Endometrial microvascular endothelial cells (primary cell): Measurements from ENCODE around the gene SERPIND1. TPM values are rescaled to one million over a fixed set of nuclear protein-coding genes. Genes with fewer than 3 reads are reported as not detected.
"Not testable (repeated sequence)": the region's sequence is repeated elsewhere in the genome, so short reads cannot be mapped to it uniquely, and the experiment has no call there.

ENCODE experiments used
- in situ Hi-C: cut with HindIII; loops from 2 replicates; pipeline ENCODE4 v1.10.0; 2017; ENCODE audit warnings: low sequenced_read_pairs, low pct_unique_long_range_greater_than_20kb; ENCODE audit errors: inconsistent ontology term
- total RNA-seq: library from RNA; depleted of rRNA; stranded (reverse); fragments of >200 nt; gene quantifications from one replicate; pipeline ENCODE4 v1.2.3, GENCODE V29; 2015; ENCODE audit errors: inconsistent ontology term

The SERPIND1 gene
- 29.5 TPM for total RNA-seq

DNA sequence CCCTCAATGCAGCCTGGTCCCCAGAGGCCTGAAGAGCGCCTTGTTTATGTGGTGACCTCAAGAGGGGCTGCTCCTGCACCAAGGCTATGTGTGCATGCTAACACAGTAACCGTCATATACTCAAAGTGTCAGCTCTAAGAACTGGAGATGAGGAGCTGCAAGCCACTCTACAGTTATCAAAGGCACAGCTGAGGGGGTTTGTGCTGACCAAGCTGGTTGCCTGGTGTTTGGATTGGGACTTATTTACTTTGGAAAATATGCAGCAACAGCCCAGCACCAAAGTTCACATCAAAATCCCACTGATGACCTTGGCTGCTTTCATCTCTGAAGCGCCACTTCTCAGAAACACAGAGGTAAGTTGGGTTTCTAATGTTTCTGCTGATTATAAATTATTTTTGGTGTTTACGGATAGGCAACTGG lies at the start of gene SERPIND1:
TSS of gene SERPIND1 (plus strand) at position 321 of the 420 bp plus-strand sequence. CDS start 5,200 bp downstream, outside the sequence.
- in situ Hi-C loops: no loop called here

DNA sequence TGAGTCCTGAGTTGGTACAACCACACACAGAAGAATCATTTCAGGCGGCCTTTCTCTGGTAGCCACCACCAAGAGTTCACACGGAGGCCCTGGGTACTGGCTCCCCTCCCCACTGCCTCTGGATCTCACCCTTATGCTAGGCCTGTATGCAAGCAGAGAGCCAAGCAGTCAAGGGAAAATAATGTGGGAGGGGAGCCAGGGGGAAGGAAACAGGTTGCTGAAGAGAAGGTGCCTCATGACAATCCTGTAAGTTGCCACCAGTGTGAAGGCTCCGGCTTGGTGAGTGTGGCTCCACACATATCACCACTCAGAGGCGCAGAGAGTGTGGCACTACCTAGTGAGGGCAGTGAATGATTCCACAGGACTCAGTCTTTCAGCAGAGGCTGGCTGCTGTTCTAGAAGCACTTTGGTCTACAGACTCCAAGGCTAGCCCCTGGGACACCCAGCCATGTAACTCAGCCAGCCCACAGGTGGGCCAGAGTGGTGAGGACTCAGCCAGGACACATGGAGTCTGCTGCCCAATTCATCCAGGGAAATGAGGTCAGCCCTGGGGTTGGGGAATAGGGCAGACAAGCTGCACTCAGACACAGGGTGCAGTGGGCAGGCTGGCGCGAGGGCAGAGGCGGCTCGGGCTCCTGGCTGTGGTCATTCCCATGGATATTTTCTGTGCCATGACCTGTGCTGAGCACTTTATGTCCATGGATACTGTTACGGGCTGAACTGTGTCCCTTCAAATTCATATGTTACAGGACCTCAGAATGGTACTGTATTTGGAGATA lies 49.0 kb upstream of the SERPIND1 start:
- in situ Hi-C loops: no loop called here

DNA sequence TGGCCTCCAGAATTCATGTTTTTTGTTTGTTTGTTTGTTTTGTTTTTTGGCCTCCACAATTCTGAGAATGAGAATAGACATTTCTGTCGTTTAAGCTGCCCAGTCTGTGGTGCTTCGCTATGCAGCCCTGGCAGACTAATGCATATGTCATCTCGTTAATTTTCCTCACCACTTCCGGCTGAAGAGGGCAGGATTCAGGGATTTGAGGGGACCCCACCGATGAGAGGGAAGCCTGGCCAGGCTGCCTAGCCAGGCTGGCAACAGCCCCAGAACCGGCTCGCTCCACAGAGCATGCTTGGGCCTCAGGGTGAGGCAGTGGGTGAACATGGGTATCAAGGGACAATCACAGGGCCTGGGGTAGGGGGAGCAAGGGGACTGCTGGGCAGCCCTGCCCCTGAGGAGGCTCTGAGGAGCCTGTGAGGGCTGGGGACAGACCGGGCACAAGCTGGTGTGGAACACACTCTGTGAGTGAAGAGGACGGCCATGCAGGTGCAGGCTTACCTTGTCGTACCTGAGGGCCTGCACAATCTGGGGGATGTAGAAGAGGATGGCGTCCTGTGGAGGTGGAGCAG lies 47.8 kb upstream of the SERPIND1 start:
- in situ Hi-C loops: no loop called here

DNA sequence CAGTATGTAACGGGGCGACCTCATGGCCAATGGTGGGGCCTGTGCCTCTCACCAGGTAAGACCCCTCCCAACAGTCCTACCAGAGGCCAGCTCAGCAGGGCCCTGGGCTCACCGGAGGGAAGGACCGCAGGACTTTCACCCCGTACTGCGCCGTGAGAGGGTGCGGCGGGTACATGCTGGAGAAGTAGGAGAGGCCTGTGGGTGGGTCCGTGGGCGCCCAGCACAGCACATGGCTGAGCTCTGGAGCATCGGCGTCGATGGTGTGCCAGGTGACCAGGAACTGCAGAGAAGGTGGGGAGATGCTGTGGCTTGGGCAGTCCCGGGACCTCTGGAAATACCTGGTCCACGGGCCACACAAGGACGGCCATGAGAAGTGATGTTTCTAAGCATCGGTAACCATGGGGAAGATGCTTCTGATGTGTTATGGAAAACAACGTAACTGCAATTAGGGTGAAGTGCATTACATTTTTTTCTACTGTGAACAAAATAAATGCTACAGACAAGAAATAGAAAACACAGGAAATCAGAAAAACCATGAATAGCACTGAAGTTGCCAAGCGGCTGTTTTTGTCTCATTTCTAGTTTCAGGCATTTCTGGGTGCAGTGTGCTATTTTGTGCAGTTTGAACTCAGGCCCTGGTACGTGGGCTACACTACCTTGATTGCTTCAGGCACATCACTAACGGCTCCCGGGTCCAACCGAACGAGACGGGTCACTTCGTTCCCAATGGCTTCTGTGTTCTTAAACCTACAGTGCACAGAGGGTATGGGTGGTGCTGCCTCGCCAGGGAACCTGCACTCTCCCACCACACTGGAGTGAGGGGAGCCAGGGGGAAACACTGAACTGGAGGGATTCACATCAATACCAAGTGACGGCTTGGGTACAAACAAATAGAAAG lies 46.5 kb upstream of the SERPIND1 start:
- in situ Hi-C loops: no loop called here

DNA sequence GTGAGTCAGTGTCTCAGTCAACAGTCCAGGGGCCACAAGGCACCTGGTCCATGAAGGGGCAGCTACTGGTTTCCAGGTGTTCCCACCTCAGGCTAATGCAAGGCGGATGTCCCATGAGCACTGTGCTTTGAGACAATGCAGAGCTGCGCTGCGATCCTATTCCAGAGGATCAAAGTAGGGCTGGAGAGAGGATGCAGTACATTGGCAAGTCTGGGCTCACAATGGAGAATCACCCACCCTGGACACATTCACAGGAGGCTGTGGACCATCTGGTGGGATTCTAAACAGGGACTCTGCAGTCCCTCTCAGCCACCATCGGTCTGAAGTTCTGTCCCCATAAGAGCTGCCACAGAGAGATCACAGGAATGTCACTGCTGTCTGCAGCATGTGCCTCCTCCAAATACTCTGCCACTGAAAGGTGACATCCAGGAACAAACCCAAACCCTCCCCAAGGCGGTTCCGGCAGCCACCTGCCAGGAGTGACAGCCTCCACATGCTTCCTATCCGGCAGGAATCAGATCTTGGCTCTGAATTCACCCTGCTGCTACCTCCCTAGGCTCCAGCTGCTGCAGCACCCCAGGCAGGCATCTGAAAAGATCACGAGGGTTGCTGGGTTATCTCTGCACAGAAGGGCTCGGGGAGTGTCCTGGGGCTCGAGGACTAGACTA lies 45.3 kb upstream of the SERPIND1 start:
- in situ Hi-C loops: no loop called here

DNA sequence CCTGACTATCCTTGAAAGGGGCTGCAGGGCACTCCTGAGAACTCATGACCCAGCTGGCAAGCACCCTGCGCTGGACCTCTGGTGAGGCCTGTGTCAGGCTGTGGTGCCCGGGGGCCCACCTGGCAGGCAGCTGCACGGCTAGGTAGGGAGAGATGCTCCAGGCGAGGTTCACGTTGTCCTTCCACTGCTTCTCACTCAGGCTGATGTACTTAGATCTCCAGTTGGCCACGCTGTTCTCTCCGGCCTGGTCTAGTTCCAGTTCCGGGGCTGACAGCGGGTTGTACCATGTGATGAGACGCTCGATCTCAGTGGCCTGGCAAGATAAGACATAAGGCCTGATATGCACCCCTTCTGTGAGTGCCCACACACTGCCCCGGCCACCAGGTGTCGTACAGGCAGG lies 44.7 kb upstream of the SERPIND1 start:
- in situ Hi-C loops: no loop called here

DNA sequence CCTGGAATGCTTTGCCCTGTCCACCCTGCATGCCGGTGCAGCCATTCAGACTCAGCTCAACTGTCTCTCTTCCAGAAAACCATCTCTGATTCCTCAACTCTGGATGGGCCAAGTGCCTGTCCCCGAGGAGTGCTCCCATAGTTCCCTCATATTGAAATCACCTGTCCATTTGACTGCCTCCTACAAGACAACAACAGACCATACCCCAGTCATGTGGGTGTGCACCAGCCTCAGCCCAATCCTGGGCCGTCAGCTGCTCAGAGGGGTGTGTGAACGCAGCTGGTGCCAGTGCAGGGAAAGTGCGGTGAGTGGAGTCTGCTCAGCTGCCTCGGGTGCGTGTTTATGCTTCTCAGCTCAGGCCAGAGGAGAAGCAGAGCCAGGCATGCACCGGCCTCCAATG lies 41.5 kb upstream of the SERPIND1 start:
- in situ Hi-C loops: not testable (repeated sequence)

DNA sequence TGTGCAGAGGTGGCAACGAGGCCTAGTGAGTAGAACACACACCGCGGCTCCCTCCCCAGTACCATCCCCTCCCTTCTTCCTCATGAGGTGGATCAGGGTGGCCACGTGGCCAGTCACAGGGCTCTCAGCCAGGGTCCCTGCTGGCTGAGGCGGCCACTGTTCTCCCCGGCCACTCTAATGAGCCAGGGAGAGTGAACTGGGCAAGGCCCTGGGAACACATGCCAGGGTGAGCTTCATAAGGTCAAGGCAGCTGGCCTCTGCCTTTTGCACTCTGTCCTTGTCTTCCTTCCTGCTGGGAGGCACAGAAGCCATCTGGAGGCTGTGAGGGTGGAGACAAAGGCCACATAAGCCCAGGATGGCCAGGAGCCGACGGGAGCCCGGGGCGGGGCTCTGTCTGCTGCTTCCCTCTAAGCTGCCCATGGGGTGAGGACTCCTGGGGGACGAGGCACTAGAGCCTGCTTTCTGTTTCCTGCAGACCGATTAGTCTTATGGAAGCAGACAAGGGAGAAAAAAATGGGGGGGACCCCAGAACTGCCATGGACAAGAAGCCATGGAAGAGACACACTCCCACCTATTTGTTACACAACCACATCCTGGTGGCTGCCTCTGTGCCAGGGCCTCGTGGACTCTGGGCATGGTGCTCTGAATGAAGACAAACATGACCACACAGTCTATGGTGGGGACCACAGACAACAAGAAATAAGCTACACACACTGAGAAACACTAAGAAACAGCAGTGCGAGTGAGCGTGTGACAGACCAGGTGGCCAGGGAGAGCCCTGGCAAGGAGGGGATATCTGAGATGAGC lies 38.4 kb upstream of the SERPIND1 start:
- in situ Hi-C loops: not testable (repeated sequence)

- in situ Hi-C loops: not testable (repeated sequence)
These were observed 37.0 kb upstream of the SERPIND1 start for GRCh38 chr22:20736891-20737290.

DNA sequence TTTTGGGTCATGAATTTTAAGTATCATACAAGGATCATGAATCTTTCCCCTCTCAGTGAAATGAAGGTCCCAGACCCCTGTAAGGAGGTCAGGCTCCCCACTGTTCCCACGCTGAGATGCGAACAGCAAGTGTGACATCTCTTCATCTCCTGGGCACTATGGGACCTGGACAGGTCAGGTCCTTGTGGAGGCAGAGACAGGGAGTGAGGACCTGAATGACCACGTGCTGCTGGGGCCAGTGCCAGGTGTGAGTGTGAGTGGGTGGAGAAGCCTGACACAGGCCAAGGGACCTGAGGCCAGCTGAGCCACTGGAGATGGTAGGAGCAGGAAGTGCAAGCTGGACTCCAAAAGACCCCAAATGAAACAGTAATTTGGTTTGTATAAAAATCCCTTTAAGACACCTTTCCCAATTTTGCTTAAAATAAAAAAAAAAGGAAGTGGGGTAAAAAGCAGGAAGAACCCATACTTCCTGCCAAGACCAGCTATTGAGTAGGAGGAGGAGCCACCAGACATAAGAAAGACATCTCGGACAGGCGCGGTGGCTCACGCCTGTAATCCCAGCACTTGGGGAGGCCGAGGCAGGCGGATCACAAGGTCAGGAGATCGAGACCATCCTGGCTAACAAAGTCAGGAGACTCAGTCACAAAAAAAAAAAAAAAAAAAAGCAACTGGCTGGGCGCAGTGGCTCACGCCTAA lies 35.4 kb upstream of the SERPIND1 start:
- in situ Hi-C loops: no loop called here

DNA sequence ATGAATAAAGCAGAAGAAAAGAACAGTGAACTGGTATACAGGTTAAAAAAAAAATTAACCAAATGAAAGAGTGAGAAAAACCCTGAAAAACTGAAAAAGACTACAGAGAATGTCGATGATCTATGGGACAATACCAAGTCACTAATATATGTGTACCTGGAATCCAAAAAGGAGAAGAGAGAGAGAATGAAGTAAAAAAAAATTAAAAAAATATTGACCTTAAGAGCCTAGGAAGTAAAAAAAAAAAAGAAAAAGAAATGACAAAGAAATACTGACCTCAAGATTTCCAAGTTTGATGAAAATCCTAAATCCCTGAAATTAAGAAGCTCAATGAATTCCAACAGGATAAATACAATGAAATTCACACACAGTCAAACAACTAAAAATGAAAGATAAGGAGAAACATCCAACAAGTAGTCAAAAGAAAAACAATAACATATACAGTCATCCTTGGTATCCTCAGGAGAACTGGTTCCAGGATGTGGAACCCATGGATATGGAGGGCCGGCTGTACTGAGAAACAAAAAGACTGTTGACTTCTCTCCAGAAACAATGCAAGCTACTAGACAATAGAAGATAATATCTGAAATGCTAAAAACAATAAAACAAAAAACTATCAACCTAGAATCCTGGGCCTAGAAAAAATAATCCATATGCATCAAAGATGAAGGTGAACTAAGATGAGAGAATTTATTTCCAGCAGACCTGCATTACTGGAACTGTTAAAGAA lies 33.5 kb upstream of the SERPIND1 start:
- in situ Hi-C loops: no loop called here

GRCh38 chr22:20741008-20741633 lies 32.8 kb upstream of the SERPIND1 start:
- in situ Hi-C loops: no loop called here

GRCh38 chr22:20741634-20742581 lies 32.0 kb upstream of the SERPIND1 start:
- in situ Hi-C loops: no loop called here

DNA sequence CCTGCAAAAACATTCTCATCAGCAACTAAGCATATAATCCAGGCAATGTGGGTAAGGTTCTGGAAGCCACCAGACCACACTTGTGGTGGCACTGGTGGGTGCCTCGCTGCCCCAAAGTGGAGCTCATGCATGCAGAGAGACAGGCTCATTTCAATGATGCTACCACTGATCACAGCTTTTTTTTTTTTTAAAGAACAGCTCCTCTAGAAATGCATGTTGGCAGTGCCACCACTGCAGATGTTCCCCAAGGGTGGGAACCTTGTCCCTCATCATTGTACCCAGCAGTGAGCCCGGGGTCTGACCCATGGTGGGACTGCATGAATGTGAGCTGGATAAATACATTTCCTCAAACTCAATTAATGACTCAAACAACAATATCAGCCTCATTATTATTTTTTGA lies 31.1 kb upstream of the SERPIND1 start:
- in situ Hi-C loops: no loop called here

GRCh38 chr22:20744456-20744855 lies 29.5 kb upstream of the SERPIND1 start:
- in situ Hi-C loops: no loop called here

GRCh38 chr22:20745119-20745518 lies 28.8 kb upstream of the SERPIND1 start:
- in situ Hi-C loops: no loop called here
